Measurements from ENCODE around the gene UPP2.

UPP2 gene

DNA sequence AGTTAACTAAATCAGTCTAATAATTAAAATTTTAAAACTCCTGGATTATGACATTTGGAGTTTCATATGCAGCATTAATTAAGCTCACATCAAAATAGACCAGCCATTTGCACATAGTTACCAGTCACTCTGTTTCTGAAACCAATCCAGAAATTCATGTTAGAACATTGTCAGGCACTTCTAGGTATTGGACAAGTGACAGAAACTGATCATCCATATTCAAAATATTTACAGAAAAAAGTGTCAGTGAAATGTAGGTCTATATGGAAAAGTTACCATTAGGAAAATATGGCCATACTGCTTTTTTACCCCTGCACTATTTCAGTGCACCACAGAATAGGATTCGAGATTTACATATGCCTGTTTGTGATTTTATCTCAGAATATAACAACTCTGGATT is 33.4 kb downstream of the UPP2 start:
- Histone ChIP-seq H3K9me2 (replicated peaks; ENCODE audit: insufficient read depth, low read length) (no peaks in the 10 kb centered on the region), H3K27ac (ENCODE audit: low read depth, low read length) (no peak overlapping the region), H3K9me3 (ENCODE audit: insufficient read depth, low read length) (no peaks in the 10 kb centered on the region), H2AFZ (ENCODE audit: low read depth, low read length, severe bottlenecking) (no peak overlapping the region), H3K79me2 (ENCODE audit: insufficient read depth, low read length) (no peaks in the 10 kb centered on the region), H3F3A (ENCODE audit: insufficient read depth) (no peaks in the 10 kb centered on the region), H4K20me1 (ENCODE audit: low read depth, low read length) (no peaks in the 10 kb centered on the region), H3K27me3 (ENCODE audit: low read length) (no peaks in the 10 kb centered on the region), H3K4me3 (ENCODE audit: insufficient read depth, low read length, poor library complexity, severe bottlenecking) (no peak overlapping the region), H3K36me3 (ENCODE audit: low read length) (no peaks in the 10 kb centered on the region), H3K4me2 (ENCODE audit: low read depth, low read length, poor library complexity, severe bottlenecking) (no peak overlapping the region), H3K9ac (ENCODE audit: low read length) (no peak overlapping the region)
- TF ChIP-seq EZH2phosphoT487 (conservative IDR thresholded peaks at IDR 0.05; ENCODE audit: low read length) = no peak
- TF ChIP-seq, protein P1, sequence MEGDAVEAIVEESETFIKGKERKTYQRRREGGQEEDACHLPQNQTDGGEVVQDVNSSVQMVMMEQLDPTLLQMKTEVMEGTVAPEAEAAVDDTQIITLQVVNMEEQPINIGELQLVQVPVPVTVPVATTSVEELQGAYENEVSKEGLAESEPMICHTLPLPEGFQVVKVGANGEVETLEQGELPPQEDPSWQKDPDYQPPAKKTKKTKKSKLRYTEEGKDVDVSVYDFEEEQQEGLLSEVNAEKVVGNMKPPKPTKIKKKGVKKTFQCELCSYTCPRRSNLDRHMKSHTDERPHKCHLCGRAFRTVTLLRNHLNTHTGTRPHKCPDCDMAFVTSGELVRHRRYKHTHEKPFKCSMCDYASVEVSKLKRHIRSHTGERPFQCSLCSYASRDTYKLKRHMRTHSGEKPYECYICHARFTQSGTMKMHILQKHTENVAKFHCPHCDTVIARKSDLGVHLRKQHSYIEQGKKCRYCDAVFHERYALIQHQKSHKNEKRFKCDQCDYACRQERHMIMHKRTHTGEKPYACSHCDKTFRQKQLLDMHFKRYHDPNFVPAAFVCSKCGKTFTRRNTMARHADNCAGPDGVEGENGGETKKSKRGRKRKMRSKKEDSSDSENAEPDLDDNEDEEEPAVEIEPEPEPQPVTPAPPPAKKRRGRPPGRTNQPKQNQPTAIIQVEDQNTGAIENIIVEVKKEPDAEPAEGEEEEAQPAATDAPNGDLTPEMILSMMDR (IDR thresholded peaks at IDR 0.05; ENCODE audit: insufficient read depth, low read length, poor library complexity, severe bottlenecking) = no peak

DNA sequence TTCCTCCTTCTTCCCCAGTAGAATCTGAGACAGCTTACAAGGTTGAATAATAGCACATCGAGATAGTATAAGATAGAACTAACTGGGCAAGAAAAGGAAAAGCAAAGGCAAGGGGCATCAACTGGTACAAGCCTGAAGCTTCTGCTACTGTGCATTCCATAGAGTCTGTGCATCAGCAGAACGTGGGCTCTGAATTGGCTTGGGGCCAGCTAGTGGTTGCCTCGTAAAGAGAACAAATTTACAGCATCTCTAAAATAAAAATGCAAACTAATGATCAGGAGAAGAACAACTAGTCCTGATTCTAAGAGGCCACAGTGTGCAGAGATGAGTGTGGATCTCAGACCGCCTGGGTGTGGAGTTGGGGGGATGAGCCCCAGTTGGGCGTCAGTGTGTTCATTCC is 36.6 kb downstream of the UPP2 start:
- Histone ChIP-seq H3K27me3 (ENCODE audit: low read length) (no peaks in the 10 kb centered on the region), H3K36me3 (ENCODE audit: low read length) (no peaks in the 10 kb centered on the region), H3K4me2 (ENCODE audit: low read depth, low read length, poor library complexity, severe bottlenecking) (no peak overlapping the region), H3K9ac (ENCODE audit: low read length) (no peak overlapping the region), H3K79me2 (ENCODE audit: insufficient read depth, low read length) (no peaks in the 10 kb centered on the region), H3F3A (ENCODE audit: insufficient read depth) (no peaks in the 10 kb centered on the region), H3K4me3 (ENCODE audit: insufficient read depth, low read length, poor library complexity, severe bottlenecking) (no peak overlapping the region), H3K27ac (ENCODE audit: low read depth, low read length) (no peak overlapping the region), H3K9me3 (ENCODE audit: insufficient read depth, low read length) (no peaks in the 10 kb centered on the region), H4K20me1 (ENCODE audit: low read depth, low read length) (no peaks in the 10 kb centered on the region), H2AFZ (ENCODE audit: low read depth, low read length, severe bottlenecking) (no peak overlapping the region), H3K9me2 (replicated peaks; ENCODE audit: insufficient read depth, low read length) (no peaks in the 10 kb centered on the region)
- TF ChIP-seq EZH2phosphoT487 (conservative IDR thresholded peaks at IDR 0.05; ENCODE audit: low read length) = no peak
- TF ChIP-seq, protein P1 (IDR thresholded peaks at IDR 0.05; ENCODE audit: insufficient read depth, low read length, poor library complexity, severe bottlenecking) = no peak

DNA sequence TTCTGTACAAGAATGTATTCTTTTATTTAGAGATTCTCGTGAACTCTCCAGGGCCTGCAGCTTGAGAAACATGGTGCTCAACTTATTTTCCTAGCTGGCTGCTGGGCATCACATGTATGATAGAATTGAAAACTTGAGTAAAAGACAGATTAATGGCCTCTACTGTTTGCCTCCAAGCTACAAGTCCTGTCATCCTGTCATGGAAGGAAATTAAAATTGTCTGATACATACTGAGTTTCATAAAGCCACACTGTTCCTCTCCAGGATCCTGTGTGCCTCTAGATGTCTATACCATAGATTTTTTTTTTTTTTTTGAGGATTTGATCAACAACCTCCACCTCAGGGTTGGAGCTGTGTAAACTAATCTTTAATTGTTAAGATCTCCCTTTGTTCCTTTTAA is 38.5 kb downstream of the UPP2 start:
- no peak for TF ChIP-seq EZH2phosphoT487 (conservative IDR thresholded peaks at IDR 0.05; ENCODE audit: low read length)
- TF ChIP-seq, protein P1 (IDR thresholded peaks at IDR 0.05; ENCODE audit: insufficient read depth, low read length, poor library complexity, severe bottlenecking) = no peak
- H3K27me3 ChIP-seq (ENCODE audit: low read length) = no peaks in the 10 kb centered on the region

More for the DNA sequence above, 38.5 kb downstream of the UPP2 start:
- H3K79me2 ChIP-seq (ENCODE audit: insufficient read depth, low read length) = no peaks in the 10 kb centered on the region
- H4K20me1 ChIP-seq (ENCODE audit: low read depth, low read length) = no peaks in the 10 kb centered on the region
- H3K4me2 ChIP-seq (ENCODE audit: low read depth, low read length, poor library complexity, severe bottlenecking) = no peak overlapping the region
- no peaks in the 10 kb centered on the region for H3F3A ChIP-seq (ENCODE audit: insufficient read depth)
- H3K9ac ChIP-seq (ENCODE audit: low read length) = no peak overlapping the region
- H2AFZ ChIP-seq (ENCODE audit: low read depth, low read length, severe bottlenecking) = no peak overlapping the region
- H3K9me2 ChIP-seq (replicated peaks; ENCODE audit: insufficient read depth, low read length) = no peaks in the 10 kb centered on the region
- no peak overlapping the region for H3K27ac ChIP-seq (ENCODE audit: low read depth, low read length)
- H3K36me3 ChIP-seq (ENCODE audit: low read length) = no peaks in the 10 kb centered on the region
- H3K9me3 ChIP-seq (ENCODE audit: insufficient read depth, low read length) = no peaks in the 10 kb centered on the region
- no peak overlapping the region for H3K4me3 ChIP-seq (ENCODE audit: insufficient read depth, low read length, poor library complexity, severe bottlenecking)
